GM18858 (cell line): Measurements from ENCODE around the gene C6orf52.
A peak's percentile ranks its signal among the peaks of the same experiment; 100 is the strongest.

Experiments used
- ATAC-seq: cut with Tn5 transposase; IDR thresholded peaks from one replicate; pipeline ENCODE4 v1.9.1; 2021; ENCODE audit not compliant: unreplicated experiment

The C6orf52 gene

DNA sequence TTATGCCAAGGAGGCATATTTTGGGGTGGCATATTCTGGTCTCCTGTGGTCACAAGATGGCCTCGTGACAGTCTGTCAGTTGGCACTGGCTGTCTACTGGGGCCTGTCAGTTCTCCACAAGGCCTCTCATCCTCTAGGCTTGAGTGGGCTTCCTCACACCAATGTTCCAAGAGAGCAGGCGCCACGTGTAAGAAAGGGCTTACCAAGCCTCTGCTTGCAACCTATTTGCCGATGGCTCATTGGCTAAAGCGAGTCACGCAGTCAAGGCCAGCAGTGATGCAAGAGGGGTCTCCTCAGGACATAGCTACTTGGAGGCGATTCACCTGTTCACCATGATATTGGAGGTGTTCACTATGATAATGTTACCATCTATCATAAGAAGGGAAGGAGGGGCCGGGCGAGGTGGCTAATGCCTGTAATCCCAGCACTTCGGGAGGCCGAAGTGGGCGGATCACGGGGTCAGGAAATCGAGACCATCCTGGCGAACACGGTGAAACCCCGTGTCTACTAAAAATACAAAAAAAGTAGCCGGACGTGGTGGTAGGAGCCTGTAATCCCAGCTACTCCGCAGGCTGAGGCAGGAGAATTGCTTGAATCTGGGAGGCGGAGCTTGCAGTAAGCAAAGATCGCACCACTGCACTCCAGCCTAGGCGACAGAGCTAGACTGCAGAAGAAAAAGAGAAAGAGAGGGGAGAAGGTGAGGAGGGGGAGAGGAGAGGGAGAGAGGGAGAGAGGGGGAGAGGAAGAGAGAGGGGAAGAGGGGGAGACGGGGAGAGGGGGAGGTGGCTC, 35.3 kb downstream of the C6orf52 start:
- ATAC-seq: no peak

DNA sequence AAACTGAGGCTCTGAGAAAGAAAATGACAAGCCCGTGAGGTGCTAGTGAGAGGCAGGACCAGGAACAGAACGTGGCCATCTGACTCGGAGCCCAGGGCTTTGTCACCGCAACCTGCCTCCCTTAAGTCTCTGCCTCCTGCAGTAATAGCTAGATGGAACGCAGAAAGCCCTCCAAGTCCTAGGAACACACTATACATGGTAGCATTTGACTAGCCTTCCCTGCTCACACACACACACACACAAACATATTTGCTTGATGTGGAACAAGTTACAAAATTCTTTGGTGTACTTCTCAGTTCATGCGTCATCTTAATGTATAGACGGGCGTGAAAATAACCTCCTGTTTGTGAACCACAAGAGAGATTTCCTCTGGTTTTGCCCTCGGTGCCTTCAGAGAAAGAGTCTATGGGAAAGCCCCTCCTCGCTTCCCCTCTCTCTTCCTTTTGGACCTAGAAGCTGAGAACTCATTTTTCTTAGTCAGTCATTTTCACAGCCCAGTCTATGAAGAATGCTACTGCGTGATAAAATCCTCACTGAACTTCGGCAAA, 38.8 kb downstream of the C6orf52 start:
- no peak for ATAC-seq

DNA sequence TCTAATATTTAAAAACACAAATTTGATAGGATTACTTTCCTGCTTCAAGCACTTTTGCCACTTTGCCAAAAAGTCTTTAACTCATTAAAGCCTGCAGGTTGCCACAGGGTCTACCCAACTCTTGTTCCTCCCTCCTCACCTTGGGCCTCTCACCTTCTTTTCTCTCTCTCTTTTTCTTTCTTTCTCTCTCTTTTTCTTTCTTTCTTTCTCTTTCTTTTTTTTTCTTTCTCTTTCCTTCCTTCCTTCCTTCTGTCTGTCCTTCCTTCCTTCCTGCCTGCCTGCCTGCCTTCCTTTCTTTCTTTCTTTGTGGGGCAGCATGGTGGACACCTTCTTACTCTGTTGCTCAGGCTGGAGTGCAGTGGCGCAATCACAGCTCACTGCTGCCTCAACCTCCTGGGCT, 50.2 kb downstream of the C6orf52 start:
- ATAC-seq: no peak

DNA sequence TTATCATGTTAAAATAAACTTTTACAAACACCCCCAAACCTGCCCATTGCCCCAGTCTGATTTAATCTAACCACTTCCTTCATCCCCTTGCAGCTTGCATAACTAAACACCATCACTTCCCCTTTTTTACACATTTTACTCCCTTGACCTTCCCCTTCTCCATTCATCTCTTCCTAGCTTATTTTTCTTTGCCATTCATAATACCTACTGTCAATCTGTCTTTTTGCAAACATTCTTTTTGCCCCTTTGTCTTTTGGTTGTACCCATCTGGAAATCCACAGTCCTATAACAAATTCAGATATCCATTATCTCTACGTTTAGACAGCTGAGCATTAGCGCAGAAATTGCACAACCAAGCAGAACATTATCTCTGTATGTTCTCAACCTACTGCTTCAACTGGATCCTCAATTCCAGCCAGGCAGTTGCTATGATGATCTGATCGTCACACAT, 51.2 kb downstream of the C6orf52 start:
- ATAC-seq: peak; percentile 95

DNA sequence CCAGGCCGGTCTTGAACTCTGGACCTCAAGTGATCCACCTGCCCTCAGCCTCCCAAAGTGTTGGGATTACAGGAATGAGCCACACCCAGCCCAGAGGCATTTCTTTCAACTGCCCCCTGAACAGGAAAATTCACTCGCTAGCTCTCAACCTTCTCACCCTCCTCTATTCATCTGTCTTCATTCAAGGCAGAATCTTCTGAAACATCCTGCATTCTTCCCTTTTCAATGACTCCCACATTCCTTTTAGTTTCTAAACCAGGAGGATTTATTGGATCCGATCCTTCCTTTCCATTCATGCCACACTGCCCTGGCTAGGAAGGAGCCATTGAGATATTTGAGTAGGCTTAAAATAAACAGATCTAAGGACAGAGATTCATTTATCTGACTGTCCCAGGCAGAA, 52.9 kb downstream of the C6orf52 start:
- ATAC-seq: no peak

DNA sequence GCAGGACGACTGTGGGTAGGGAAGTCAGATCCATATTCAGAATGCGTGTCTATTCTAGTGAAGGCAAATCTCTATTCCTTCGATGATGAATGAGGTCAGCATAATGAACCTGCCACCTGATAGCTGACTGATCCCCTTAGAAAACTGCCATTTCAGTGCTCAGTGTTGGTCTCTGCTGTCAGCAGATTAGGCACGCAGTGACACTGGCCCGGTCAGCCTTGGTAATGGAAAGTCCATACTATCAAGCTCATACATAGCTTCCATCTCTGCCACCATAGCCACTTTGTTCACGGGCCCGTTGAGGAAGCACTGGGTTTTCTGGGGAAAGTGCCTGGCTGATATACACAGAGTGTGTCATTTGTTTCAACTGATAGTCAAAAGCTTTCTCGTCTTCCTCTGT, 54.0 kb downstream of the C6orf52 start:
- no peak for ATAC-seq

DNA sequence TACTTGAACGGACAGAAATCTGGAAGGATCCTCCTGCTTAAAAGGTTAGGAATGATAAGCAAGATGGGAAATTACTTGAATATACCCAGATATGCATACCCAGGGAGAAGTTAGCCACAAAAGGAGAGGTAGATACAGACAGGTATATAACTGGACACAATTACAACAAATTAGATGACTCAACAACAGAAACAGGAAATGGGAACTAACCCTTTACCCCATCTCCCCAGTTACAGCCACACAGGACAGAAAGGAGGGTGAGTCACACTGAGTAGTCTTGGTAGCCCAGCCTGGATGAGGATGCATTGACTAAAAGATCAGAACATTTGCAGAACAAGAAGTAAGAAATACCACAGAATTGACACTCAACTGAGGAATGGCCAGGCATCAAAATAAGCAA, 61.2 kb downstream of the C6orf52 start:
- peak; percentile 98 for ATAC-seq

DNA sequence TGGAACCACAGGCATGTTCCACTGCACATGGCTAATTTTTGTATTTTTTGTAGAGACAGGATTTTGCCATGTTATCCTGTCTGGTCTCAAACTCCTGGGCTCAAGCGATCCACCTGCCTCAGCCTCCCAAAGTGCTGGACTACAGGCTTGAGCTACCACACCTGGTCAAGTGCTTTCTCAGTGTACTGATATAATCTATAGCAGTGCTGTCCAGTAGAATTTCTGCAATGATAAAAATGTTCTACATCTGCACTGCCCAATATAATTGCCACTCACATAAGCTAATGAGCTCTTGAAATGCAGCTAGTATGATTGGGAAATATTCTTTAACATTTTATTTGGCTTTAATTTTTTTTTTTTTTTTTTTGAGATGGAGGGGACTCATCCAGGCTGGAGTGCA, 64.2 kb downstream of the C6orf52 start:
- ATAC-seq: no peak

DNA sequence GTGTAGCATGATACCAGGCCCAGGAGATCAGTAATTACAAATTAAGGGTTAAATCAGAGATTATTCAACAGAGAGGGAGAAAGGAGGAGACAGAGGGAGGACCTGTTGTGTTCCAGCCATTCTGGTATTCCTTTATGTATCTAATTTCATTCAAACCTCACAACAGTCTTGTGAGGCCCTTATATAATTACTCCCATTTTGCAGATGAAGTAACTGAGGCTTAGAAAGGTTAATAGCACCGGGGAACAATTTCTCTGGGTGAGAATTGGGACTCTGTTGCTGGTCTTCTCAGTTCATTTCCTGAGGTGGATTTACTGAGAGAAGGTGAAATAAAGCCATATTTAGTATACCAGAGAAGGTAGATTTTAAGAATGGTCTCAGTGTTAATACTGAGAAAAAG, 66.6 kb downstream of the C6orf52 start:
- ATAC-seq: no peak

DNA sequence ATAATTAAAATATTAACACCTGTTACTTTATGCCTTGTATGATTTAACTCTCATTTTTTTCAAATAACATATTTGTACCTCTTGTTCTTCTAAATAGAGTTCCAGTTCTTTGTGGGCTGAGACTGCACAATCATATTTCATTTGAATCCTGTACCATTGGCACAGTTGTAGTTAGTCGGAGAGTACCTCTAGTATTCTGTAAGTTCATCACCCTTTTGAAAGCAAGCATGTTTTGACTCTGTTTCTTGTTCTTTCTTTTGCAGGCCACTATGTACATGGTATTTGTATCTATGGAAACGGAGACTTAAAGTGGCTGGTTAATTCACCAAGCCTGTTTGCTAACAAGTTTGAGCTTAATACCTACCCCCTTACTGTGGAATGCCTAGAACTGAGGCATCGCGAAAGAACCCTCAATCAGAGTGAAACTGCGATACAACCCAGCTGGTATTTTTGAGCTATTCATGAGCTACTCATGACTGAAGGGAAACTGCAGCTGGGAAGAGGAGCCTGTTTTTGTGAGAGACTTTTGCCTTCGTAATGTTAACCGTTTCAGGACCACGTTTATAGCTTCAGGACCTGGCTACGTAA, 68.2 kb downstream of the C6orf52 start:
- ATAC-seq: no peak

DNA sequence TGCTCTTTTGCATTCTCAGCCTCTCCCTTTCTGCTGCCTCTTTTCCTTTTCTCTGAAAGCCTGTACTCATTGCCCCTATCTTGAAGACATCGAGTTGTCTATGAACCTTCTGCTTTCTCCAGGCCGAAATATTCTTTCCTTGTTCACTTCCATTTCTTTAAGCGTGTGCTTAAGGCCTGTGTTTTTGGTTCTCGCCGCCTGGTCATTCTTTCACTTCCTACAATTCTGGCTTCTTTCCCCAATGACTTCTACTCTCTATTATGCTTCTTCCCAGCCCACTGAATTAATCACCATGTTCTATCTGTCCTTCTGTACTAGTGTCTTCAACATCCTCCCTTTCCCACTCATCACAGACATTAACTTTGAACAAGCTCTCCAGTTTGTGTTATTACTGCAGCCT, 69.6 kb downstream of the C6orf52 start:
- no peak for ATAC-seq

DNA sequence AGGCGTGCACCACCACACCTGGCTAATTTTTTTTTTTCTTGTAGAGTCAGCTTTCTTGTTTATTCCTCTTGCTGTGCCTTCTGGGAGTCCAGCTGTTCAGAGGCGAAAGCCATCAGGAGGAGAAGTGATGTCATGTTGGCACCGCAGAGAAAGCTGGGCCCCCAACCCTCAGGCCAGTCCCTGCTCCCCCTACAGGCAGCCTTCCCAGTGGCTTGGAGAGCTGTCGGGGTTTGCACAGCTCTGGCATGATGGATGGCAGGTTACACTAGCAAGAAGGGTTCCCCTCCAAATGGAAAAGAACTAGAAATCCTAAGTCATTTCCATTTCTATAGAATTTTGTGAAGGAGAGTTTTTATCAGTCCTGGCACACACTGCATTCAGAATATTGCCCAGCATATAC, 72.6 kb downstream of the C6orf52 start:
- no peak for ATAC-seq
